GM12865 (cell line): Measurements from ENCODE around the gene OGFOD3.

Source experiments
- DNase-seq: peaks from one replicate; pipeline ENCODE4 v3.0.0; 2010; ENCODE audit warnings: low read depth
- H3K4me3 ChIP-seq: 2 replicates; pipeline ENCODE4 v1.5.1; 2011; ENCODE audit warnings: mild to moderate bottlenecking, low read depth, low read length, control low read depth
- TF ChIP-seq, protein P1 (sequence below): IDR thresholded peaks from 2 replicates; pipeline ENCODE4 v1.5.1; 2011; ENCODE audit warnings: low read length, control low read depth, low read depth, inconsistent platforms; ENCODE audit not compliant: insufficient read depth; ENCODE audit errors: missing control alignments

Gene OGFOD3

DNA sequence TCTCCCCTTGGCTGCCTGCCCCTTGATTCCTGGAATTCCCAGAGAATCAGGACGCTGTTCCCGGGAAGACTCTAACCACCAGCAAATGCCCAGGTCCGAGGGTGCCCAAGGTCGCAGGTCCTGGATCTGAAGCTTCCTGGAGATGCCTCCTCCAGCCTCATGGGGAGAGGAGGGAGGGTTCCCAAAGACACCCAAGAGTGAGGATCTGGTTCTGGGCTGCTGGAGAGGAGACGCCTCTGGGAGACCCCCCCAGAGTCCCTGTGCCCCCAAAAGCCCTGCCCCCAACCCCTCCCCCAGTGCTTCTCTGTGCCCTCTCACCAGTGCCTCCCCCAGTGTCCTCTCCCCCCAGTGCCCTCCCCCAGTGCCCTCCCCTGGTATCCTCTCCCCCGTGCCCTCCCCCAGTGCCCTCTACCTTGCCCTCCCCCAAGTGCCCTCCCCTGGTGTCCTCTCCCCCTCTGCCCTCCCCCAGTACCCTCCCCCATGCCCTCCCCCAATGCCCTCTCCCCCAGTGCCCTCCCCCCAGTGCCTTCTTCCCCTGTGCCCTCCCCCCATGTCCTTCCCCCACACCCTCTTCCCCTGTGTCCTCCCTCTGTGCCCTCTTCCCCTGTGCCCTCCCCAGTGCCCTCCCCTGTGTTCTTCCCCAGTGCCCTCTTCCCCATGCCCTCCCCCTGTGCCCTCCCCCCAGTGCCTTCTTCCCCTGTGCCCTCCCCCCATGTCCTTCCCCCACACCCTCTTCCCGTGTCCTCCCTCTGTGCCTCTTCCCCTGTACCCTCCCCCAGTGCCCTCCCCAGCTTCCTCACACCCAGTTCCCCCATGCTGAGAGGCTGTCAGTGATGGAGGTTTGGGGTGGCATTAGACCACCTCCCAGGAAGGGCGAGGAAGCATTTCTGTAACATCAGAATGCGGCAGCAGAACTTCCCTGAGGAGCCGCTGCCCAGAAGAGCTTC lies 78.5 kb downstream of the OGFOD3 start:
- no peak overlapping the region for H3K4me3 ChIP-seq
- TF ChIP-seq, protein P1, sequence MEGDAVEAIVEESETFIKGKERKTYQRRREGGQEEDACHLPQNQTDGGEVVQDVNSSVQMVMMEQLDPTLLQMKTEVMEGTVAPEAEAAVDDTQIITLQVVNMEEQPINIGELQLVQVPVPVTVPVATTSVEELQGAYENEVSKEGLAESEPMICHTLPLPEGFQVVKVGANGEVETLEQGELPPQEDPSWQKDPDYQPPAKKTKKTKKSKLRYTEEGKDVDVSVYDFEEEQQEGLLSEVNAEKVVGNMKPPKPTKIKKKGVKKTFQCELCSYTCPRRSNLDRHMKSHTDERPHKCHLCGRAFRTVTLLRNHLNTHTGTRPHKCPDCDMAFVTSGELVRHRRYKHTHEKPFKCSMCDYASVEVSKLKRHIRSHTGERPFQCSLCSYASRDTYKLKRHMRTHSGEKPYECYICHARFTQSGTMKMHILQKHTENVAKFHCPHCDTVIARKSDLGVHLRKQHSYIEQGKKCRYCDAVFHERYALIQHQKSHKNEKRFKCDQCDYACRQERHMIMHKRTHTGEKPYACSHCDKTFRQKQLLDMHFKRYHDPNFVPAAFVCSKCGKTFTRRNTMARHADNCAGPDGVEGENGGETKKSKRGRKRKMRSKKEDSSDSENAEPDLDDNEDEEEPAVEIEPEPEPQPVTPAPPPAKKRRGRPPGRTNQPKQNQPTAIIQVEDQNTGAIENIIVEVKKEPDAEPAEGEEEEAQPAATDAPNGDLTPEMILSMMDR = no peak
- no peak for DNase-seq
